Ramos (cell line): Measurements from ENCODE around the gene LDHD.

Experiments
- in situ Hi-C: fragments of 300-500 bp; cut with MboI; formaldehyde crosslinking; loops from one replicate; pipeline ENCODE4 v1.14.3; 2022; ENCODE audit warnings: low sequenced_read_pairs; ENCODE audit not compliant: unreplicated experiment

The LDHD gene

DNA sequence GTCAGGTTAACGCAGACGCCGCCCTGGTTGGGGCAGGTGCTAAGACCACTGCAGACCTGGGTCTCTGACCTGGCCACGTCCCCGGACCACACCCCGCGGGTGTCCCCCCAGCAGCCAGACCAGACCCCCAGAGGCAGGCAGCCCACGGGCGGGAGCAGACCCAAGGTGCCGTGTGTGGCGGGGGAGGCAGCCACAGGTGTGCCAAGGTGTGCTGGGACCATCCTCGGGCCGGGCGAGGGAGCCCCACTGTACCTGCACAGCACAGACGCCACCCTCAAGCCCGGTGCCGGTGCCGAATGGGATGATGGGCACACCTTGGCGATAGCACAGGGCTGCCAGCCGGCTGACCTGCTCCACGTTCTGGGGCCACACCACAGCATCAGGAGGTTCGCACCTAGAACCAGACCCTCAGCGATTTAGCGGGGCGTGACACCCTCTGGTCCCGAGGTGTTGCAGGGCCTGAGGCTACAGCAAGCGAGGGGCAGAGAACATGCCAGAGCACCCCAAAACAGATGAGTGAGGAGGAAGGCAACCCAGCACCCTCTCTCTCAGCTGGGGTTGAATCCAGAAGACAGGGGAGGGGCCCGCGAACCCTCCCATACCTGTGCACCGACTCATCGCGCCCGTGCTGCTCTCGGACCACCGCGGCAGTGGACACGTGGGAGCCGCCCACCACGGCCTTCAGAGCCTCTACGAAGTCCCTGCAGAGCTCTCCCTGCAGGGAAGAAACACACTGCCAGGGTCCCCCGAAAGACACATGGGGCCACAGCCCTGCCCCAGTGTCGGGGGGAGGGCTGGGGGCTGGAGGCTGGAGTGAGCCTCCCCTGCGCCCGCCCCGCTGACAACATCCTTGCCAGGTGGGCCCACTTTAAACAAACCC lies 1.4 kb downstream of the LDHD start:
- in situ Hi-C loops, result no loop called here

GRCh38 chr16:75114179-75114945 lies 2.2 kb downstream of the LDHD start:
- in situ Hi-C loops, result no loop called here

GRCh38 chr16:75113541-75114121 lies 2.9 kb downstream of the LDHD start:
- in situ Hi-C loops, result no loop called here

GRCh38 chr16:75112734-75113491 lies 3.7 kb downstream of the LDHD start:
- in situ Hi-C loops, result no loop called here

GRCh38 chr16:75111961-75112733 lies 4.4 kb downstream of the LDHD start:
- in situ Hi-C loops, result no loop called here

DNA sequence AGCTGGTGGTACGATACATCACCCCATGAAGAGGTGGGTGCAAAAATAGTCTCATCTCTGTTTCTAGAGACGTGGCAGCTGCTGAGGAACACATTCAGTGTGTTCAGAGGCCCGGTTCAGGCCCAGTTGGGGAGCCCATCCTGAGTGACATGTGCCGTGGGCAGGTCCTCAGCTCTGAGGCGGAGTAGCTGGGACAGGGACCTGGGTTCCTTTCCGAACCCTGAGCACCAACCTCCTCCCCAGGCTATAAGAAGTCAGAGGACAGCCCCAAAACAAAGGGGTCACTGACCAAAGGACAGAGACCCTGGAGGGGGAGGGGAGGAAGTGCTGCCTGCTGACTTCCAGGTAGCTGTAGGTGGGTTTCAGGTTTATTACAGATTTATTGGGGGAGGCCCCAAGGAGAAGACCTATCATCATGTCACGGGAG lies 5.1 kb downstream of the LDHD start:
- in situ Hi-C loops, result no loop called here

- in situ Hi-C loops, result no loop called here
These were observed 5.7 kb downstream of the LDHD start for GRCh38 chr16:75110637-75111513.

- in situ Hi-C loops, result loop anchor here (5.0 kb wide), 1 partner anchor 107 kb away; no protein-coding TSS in a partner anchor
These were observed 6.8 kb downstream of the LDHD start for GRCh38 chr16:75109732-75110243.

- in situ Hi-C loops, result loop anchor here (5.0 kb wide), 1 partner anchor 107 kb away; no protein-coding TSS in a partner anchor
These were observed 7.5 kb downstream of the LDHD start for GRCh38 chr16:75108792-75109731.

DNA sequence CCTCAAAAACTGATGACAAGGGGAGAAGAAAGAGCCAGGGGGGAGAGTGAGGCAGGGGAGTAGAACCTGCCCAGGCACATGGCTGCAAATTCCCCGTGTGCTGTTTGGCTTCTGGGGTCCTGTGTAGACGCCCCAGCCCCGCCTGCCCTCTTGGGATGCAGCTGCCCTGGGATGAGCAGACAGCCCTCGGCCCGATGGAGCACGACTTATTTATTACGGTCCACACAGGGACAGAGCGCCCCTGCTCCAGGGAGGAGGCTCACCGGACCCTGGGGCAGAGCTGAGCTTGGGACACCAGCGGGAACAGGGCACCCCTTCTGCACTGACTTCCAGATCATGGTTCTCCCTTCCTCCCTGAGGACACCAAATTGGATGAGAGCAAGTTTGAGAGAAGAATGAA lies 9.1 kb downstream of the LDHD start:
- in situ Hi-C loops, result loop anchor here (5.0 kb wide), 1 partner anchor 105 kb away; no protein-coding TSS in a partner anchor

DNA sequence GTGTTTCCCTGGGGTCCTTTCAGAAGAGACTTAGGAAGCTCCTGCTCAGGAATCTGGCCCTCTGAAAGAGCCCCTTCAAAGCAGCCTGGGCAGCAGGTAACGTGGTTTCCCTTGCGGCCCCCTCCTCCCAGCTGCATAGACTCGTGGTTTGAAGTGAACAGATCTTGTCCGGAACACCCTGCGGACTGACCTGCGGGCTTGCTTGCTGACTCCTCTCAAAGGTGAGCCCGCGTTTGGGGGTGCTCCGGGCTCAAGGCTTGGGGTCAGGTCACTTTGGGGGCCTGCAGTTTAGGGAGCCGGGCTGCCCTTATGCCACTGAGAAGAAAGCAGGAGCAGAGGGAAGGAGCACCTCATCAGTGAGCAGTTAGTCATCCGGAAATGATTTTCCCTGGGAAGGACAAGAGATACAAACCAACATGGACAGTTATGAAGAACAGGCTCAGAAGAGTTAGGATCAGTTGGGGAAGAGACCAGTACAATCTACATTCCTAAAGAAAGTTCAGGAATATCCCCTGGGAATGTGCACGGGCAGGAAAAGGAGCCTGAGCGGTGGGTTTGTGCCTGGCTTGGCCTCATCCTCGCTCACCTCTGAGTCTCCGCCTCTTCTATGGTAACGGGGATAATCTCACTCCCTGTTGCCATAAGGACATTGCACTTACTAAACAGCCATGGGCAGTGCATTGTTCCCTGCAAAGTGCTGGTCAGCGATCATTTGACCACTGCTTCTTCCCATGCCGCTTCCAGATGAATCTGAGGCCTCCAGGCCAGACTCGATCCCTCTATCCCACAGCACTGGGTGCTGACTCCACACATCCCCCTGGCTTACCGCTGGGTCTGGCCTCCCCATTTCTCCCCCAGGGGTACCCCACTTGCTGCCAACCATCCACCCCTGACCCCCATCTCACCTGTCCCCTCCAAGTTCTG lies 10.0 kb downstream of the LDHD start:
- in situ Hi-C loops, result loop anchor here (5.0 kb wide), 1 partner anchor 104 kb away; no protein-coding TSS in a partner anchor

DNA sequence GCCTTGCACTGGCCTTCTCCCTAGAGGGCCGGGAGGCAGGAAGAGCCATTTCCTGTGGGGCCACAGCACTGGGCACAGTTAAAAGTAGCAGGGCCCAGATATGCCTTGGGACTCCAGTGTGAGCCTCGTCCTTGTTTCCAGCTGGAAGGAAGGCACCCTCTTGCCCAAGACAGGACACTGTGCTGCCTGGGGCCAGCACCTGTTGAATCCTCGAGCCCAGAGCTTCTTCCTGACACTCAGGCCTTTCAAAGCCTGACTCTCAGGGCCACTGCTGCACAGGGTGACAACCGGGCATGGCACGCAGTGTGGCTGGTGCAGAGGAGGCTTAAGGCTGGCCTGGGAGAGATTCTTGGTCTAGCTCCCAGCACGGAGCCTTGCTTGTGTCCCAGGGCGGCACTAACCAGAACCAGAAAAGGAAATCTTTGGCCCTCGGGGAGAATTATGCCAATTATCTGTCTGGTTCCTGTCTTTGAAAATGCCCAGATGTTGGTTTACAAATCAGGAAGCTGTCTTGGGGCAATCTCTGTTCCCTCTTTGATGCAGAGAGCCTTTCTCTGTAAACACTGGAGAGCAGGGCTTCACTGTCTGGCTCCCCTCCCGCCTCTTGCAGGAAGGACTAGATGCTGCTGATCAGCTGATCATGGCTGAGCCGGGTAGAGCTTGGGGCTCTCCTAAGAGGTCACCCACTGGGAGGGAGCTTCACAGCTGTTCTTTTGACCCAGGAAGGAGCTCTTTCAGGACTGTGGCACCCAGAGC lies 11.1 kb downstream of the LDHD start:
- in situ Hi-C loops, result loop anchor here (5.0 kb wide), 1 partner anchor 103 kb away; no protein-coding TSS in a partner anchor

DNA sequence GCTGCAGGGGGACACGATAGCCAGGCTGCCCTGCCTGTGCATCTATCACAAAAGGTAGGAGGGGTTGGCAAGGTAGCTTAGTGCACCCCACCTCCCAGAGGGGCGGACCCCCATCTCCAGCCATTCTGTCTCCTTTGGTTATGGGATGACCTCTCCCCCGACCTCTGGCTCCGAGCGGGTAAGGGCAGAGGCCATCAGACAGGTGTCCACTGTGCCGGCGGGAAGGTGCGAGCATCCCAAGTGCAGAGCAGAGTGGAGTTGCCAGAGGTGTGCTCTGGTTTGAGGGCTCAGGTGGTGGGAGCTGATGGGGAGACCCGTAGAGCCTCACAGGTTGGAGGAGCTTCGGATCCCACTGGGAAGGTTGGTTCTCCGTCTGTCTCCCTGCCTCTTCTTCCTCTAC lies 11.7 kb downstream of the LDHD start:
- in situ Hi-C loops, result loop anchor here (5.0 kb wide), 1 partner anchor 103 kb away; no protein-coding TSS in a partner anchor

DNA sequence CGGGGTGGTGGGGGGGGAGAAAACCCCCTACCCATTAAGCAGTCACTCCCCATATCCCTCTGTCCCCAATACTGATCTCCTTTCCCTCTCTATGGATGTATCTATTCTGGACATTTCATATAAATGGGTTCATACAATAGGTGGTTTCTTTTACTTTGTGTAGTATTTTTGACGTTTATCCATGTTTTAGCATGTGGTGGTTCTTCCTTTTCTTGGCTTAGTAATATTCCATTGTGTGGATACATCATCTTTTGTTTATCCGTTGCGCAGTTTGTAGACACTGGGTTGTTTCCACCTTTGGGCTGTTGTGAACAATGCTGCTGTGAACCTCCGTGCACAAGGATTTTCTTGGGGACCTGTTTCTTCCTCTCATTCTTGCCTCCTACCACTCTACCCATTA lies 12.6 kb downstream of the LDHD start:
- in situ Hi-C loops, result no loop called here

DNA sequence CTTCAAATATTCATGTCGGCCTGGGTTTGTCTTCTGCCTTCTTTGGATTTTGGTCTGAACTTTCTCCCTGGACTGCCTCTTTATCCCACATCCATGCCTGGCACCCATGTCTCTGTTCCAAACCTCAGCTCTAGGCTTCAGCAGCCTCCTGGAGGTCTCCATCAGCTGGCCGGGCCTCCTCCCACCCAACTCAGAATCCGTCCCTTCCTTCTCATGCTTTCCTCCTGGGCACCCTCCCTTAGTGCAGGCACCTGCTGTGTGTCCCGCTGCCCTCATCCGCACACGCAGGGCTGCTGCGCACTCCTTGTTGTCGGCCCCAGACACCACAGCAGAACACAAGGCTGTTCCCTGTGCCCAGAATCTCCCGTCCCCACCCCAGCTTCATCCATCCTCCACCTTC lies 14.0 kb downstream of the LDHD start:
- in situ Hi-C loops, result no loop called here
